ENCODE measurements around the gene PRKCZ. TPM values are rescaled to one million over a fixed set of nuclear protein-coding genes. Genes with fewer than 3 reads are reported as not detected.

PRKCZ gene
- total and polyA plus RNA-seq, 2 of the 4 experiments (the other 2 are of a cell fraction): 2.0 to 3.5 TPM

- ATAC-seq (ENCODE audit: low read depth): no peak; the same call in 1 of the 2 replicates
- no peak overlapping the region for H4K91ac ChIP-seq (ENCODE audit: insufficient read depth, low read depth, low read length)
- TF ChIP-seq MAFK (IDR thresholded peaks at IDR 0.05; ENCODE audit: low read depth, low read length) (no peak), CEBPB (IDR thresholded peaks at IDR 0.05; ENCODE audit: low read depth, low read length) (peak; percentile 17; the same call in 1 of the 2 replicates), FOS (IDR thresholded peaks at IDR 0.05; ENCODE audit: low read depth, low read length) (no peak), POLR2A (IDR thresholded peaks at IDR 0.05; ENCODE audit: low read depth, low read length) (no peak)
- H2BK20ac ChIP-seq (ENCODE audit: low read depth, low read length): no peak overlapping the region
- 0 out of 2 replicates have a peak, but pooled peaks cover 3% of the 10 kb centered on the region for H3K9me3 ChIP-seq (ENCODE audit: control insufficient read depth, insufficient read depth, low read length)
- H3K27me3 ChIP-seq (ENCODE audit: control insufficient read depth, insufficient read depth, low read length): peaks cover 30% of the 10 kb centered on the region
- H3K18ac ChIP-seq (ENCODE audit: low read depth, low read length): no peak overlapping the region
- no peak overlapping the region for H3K56ac ChIP-seq (ENCODE audit: extremely low read depth, insufficient read depth, low read length)
- WGBS, 2 experiments (ENCODE audit: extremely low coverage in 2 of 2, insufficient read length in 1 of 2): 48% methylated on average over 11 of the region's 25 CpGs; no CpG with 5 or more reads in 1 of the 2 experiments
- H3K14ac ChIP-seq (replicated peaks; ENCODE audit: low read depth, low read length): no peak overlapping the region
- H2AFZ ChIP-seq (replicated peaks; ENCODE audit: low read length, poor library complexity): peak overlapping the region; percentile 56
- H3K36me3 ChIP-seq (ENCODE audit: control insufficient read depth, insufficient read depth, low read length): no peaks in the 10 kb centered on the region
- no peaks in the 10 kb centered on the region for H3K79me1 ChIP-seq (ENCODE audit: low read depth in 1 of 2, low read length in 2 of 2)
- H3K9me1 ChIP-seq (ENCODE audit: insufficient read depth, low read length): no peaks in the 10 kb centered on the region
- no peak overlapping the region for H3K4me2 ChIP-seq (ENCODE audit: low read depth, low read length)
- peak overlapping the region; percentile 13 for H2AK9ac ChIP-seq (replicated peaks; ENCODE audit: low read depth, low read length, poor library complexity)
- dilution Hi-C loops (cut with HindIII; ENCODE audit: low sequenced_read_pairs, unreplicated experiment): no loop called here
- H3K4me3 ChIP-seq (ENCODE audit: insufficient read depth, low read depth, low read length): no peak overlapping the region
- H2AK5ac ChIP-seq (ENCODE audit: low read depth, low read length): no peak overlapping the region
- H2BK5ac ChIP-seq (ENCODE audit: low read depth, low read length, poor library complexity, severe bottlenecking): no peak overlapping the region
- no peak for DNase-seq
- ChIA-PET POLR2A (ENCODE audit: unreplicated experiment) (no interaction called here), CTCF (no interaction called here)
- no peak overlapping the region for H3K23ac ChIP-seq (ENCODE audit: low read depth, low read length)
- no peak overlapping the region for H3K4ac ChIP-seq (ENCODE audit: low read depth, low read length)
- BruUV-seq (replicated peaks): no TSS peak
- H3K9ac ChIP-seq (ENCODE audit: low read depth, low read length): no peak overlapping the region
- H3K4me1 ChIP-seq (ENCODE audit: control insufficient read depth, insufficient read depth, low read length): peaks cover 3% of the 10 kb centered on the region; the same call in 1 of the 2 replicates
- no peak overlapping the region for H3K27ac ChIP-seq (ENCODE audit: insufficient read depth, low read length)
- H2BK120ac ChIP-seq (ENCODE audit: low read depth, low read length): no peak overlapping the region
- H4K8ac ChIP-seq (ENCODE audit: low read depth in 2 of 2, low read length in 2 of 2): no peak overlapping the region
- H4K20me1 ChIP-seq (ENCODE audit: insufficient read depth, low read length): peaks cover 3% of the 10 kb centered on the region; the same call in 1 of the 2 replicates
- intact Hi-C loops (cut with micrococcal nuclease): no loop called here
- in situ Hi-C loops (cut with MboI; ENCODE audit: low sequenced_read_pairs): no loop called here
- H4K5ac ChIP-seq (ENCODE audit: low read depth, low read length): no peak overlapping the region
- no peak overlapping the region for H2BK15ac ChIP-seq (ENCODE audit: low read depth, low read length)
These were observed 53.2 kb downstream of the PRKCZ start for GRCh38 chr1:2103266-2103900.
